ENCODE measurements around the gene CELF1. TPM values are rescaled to one million over a fixed set of nuclear protein-coding genes. Genes with fewer than 3 reads are reported as not detected.

Gene CELF1
- total and polyA plus RNA-seq, 11 donors = 27.3 to 111 (median 85.5) TPM

DNA sequence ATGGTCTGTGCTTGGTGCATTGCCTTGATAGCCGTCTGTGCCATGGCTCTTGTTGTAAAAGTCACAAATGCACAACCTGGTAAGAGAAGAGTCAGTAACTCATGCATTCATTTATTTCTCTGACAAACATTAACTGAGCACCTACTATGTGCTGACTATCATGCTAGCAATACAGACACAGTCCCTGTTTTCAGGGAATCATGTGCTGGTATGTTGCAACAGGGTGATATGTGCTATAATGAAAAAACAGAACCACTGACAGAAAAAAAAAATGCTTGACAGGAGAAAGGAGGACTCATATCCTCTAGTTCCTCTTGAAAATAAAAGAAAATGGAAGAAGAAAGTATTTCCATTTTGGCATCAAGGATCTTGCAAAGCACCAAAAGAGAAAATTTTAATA is 69.5 kb downstream of the CELF1 start:
- H3K36me3 ChIP-seq = peaks cover 0 to 97% (median 96%) of the 10 kb centered on the region in 9 donors
- DNase-seq = no peak
- H3K27ac ChIP-seq = peak overlapping the region in 1 of 12 donors; percentile 52
- 89 to 95% (median 92%) methylated on average over 1 of the region's 1 CpG for WGBS, 4 donors
- no peak overlapping the region for H3K4me3 ChIP-seq
- intact Hi-C loops (cut with DNase I) = loop anchor here in 2 of 10 donors (10.0 kb wide), 2 partner anchors 51 to 61 kb away; no protein-coding TSS in a partner anchor
- no peaks in the 10 kb centered on the region for H3K27me3 ChIP-seq
- H3K4me1 ChIP-seq = peaks cover 0 to 22% (median 15%) of the 10 kb centered on the region in 12 donors
- TF ChIP-seq, protein P1, sequence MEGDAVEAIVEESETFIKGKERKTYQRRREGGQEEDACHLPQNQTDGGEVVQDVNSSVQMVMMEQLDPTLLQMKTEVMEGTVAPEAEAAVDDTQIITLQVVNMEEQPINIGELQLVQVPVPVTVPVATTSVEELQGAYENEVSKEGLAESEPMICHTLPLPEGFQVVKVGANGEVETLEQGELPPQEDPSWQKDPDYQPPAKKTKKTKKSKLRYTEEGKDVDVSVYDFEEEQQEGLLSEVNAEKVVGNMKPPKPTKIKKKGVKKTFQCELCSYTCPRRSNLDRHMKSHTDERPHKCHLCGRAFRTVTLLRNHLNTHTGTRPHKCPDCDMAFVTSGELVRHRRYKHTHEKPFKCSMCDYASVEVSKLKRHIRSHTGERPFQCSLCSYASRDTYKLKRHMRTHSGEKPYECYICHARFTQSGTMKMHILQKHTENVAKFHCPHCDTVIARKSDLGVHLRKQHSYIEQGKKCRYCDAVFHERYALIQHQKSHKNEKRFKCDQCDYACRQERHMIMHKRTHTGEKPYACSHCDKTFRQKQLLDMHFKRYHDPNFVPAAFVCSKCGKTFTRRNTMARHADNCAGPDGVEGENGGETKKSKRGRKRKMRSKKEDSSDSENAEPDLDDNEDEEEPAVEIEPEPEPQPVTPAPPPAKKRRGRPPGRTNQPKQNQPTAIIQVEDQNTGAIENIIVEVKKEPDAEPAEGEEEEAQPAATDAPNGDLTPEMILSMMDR (IDR thresholded peaks at IDR 0.05) = no peak
- no peak for TF ChIP-seq POLR2A (IDR thresholded peaks at IDR 0.05)
- ATAC-seq = no peak
- H3K9me3 ChIP-seq = no peaks in the 10 kb centered on the region

DNA sequence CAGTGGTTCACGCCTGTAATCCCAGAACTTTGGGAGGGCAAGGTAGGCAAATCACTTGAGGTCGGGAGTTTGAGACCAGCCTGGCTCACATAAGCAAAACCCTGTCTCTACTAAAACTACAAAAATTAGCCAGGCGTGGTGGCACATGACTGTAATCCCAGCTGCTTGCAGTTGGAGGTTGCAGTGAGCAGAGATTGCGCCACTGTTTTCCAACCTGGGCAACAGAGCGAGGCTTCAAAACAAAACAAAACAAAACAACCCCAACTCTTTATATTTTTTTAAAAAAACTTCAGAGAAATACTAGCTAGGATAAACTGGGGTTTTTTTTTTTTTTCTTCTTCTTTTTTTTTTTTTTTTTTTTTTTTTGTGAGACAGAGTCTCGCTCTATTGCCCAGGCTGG is 72.2 kb downstream of the CELF1 start:
- no peak for ATAC-seq

DNA sequence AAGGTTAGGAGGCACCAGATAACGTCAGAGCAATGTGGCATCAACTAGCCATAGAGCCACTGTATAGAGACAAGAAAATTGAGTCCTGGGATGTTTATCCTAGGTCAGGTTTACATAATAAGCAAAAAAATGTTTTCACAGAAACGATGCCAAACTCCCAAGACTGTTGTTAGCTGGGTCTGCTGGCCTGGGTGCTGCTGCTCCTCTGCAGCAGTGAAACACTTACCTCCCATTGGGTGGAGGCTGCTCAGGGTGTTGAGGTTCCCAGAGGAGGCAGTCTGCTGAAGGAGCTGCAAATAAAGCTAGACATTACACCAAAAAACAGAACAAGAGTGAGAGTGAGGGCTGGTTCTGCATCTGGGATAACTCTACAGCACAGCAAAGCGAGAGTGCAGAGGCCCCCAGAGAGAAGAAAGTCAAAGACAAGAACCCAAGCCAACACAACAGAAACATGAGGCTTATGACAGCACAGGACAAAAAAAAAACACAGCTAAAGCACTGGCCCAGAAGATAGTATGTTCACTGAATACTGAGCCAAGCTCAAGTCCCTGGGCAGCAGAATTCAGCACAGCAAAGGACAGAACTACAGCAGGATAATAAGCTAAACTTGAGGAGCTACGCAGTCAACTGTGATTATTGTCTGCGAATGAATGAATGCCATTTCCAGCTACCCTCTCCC is 74.1 kb downstream of the CELF1 start:
- Histone ChIP-seq H3K27me3 (no peaks in the 10 kb centered on the region), H3K9me3 (no peaks in the 10 kb centered on the region), H3K4me3 (no peak overlapping the region), H3K27ac (peak overlapping the region in 1 of 12 donors; percentile 11), H3K4me1 (peaks cover 0 to 26% (median 16%) of the 10 kb centered on the region in 12 donors), H3K36me3 (peaks cover 3 to 100% (median 99%) of the 10 kb centered on the region in 9 donors)
- no peak for DNase-seq
- TF ChIP-seq, protein P1 (IDR thresholded peaks at IDR 0.05) = no peak
- TF ChIP-seq POLR2A (IDR thresholded peaks at IDR 0.05) = no peak
- intact Hi-C loops (cut with DNase I) = loop anchor here in 2 of 10 donors (5.0 to 10.0 kb wide), 2 partner anchors 99 to 136 kb away; partner anchors contain the start of genes KBTBD4 (in 1 of the 2) and NDUFS3 (in 1 of the 2)
- ATAC-seq = peak; percentile 25 to 71 (median 60)
- WGBS, 4 donors = 67 to 82% (median 72%) methylated on average over 5 of the region's 5 CpGs

More for the DNA sequence above, 72.2 kb downstream of the CELF1 start:
- Histone ChIP-seq H3K36me3 (peaks cover 3 to 99% (median 98%) of the 10 kb centered on the region in 9 donors), H3K27me3 (no peaks in the 10 kb centered on the region), H3K27ac (no peak overlapping the region), H3K4me1 (peaks cover 0 to 26% (median 19%) of the 10 kb centered on the region in 12 donors), H3K4me3 (no peak overlapping the region), H3K9me3 (no peaks in the 10 kb centered on the region)
- WGBS, 4 donors = 97 to 99% (median 98%) methylated on average over 6 of the region's 6 CpGs
- DNase-seq = no peak
- intact Hi-C loops (cut with DNase I) = loop anchor here in 2 of 10 donors (10.0 kb wide), 2 partner anchors 54 to 64 kb away; no protein-coding TSS in a partner anchor
- TF ChIP-seq, protein P1 (IDR thresholded peaks at IDR 0.05) = no peak
- no peak for TF ChIP-seq POLR2A (IDR thresholded peaks at IDR 0.05)

DNA sequence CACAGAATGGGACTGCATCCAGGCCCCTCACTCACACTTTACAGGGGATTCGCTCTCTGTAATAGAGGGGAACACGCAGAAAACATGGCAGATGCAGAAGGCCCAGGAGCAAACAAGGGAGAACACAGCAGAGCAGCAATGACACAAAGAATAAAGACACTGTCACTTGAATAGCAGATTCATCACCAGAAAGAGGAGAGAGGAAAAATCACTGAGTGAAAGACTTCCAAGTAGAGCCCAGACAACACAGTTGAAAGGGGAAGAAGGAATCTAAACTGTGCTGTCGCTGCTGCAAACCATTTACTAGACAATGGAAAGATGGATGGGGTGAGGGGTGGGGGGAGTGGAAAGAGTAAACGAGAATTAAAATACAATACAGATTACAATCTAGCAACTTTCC is 75.2 kb downstream of the CELF1 start:
- no peak for ATAC-seq
- peaks cover 3 to 100% (median 99%) of the 10 kb centered on the region in 9 donors for H3K36me3 ChIP-seq
- H3K4me1 ChIP-seq = peaks cover 0 to 26% (median 16%) of the 10 kb centered on the region in 12 donors
- no peaks in the 10 kb centered on the region for H3K27me3 ChIP-seq
- TF ChIP-seq, protein P1 (IDR thresholded peaks at IDR 0.05) = no peak
- TF ChIP-seq POLR2A (IDR thresholded peaks at IDR 0.05) = no peak
- DNase-seq = no peak
- intact Hi-C loops (cut with DNase I) = loop anchor here in 2 of 10 donors (5.0 to 10.0 kb wide), 2 partner anchors 100 to 137 kb away; partner anchors contain the start of genes KBTBD4 (in 1 of the 2) and NDUFS3 (in 1 of the 2)
- 75 to 83% (median 79%) methylated on average over 4 of the region's 4 CpGs for WGBS, 4 donors
- no peak overlapping the region for H3K4me3 ChIP-seq
- no peak overlapping the region for H3K27ac ChIP-seq
- H3K9me3 ChIP-seq = no peaks in the 10 kb centered on the region
